Measurements from ENCODE around the gene IGF2BP3. TPM values are rescaled to one million over a fixed set of nuclear protein-coding genes. Genes with fewer than 3 reads are reported as not detected.
"Not testable (repeated sequence)": the region's sequence is repeated elsewhere in the genome, so short reads cannot be mapped to it uniquely, and the experiment has no call there.

The IGF2BP3 gene
- total RNA-seq, 1 experiment from 2014 or later = 75.3 TPM

DNA sequence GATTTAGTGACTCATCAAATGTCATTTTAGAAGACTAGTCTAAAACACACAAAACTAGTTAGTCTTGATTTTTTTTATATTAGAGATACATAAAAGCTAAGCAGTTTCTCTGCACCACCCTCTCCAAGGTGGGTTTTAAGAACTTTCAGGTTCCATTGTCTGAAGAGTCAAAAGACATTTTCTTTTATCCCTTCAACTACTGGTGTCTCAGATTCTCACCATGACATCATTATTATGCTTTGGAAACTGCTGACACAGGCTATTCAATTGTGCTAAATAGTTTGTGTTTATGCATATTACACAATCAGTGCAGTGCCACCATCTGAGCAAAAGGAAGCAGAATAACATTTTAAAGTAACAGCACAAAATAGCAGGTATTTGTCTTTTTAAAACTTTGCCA lies 52.2 kb downstream of the IGF2BP3 start:
- Histone ChIP-seq H3K9me3 (ENCODE audit: low read depth, low read length, poor library complexity, severe bottlenecking) (no peaks in the 10 kb centered on the region), H3K4me1 (ENCODE audit: insufficient read depth, low read length, poor library complexity, severe bottlenecking) (peaks cover 30% of the 10 kb centered on the region), H3K36me3 (ENCODE audit: insufficient read depth, low read length, poor library complexity, severe bottlenecking) (peaks cover 25% of the 10 kb centered on the region), H3K27ac (ENCODE audit: low read depth, low read length, poor library complexity, severe bottlenecking) (peak overlapping the region; percentile 69), H3K27me3 (replicated peaks; ENCODE audit: insufficient read depth, low read depth, low read length, poor library complexity) (no peaks in the 10 kb centered on the region), H3K4me3 (ENCODE audit: low read depth, low read length, poor library complexity, severe bottlenecking) (no peak overlapping the region)
- ChIA-PET POLR2A (ENCODE audit: low non-redundant PET) (no interaction called here), CTCF (no interaction called here)
- TF ChIP-seq EZH2 (IDR thresholded peaks at IDR 0.05; ENCODE audit: borderline replicate concordance, low read depth, low read length, poor library complexity, severe bottlenecking) (no peak), CTCF (conservative IDR thresholded peaks at IDR 0.05; ENCODE audit: low read depth, low read length) (0 out of 2 replicates have a peak, but pooled peaks have one; percentile 15)
- DNase-seq (ENCODE audit: low spot score) = peak; percentile 85
- intact Hi-C loops (cut with micrococcal nuclease; ENCODE audit: unreplicated experiment) = no loop called here
- BruUV-seq (replicated peaks) = no TSS peak

DNA sequence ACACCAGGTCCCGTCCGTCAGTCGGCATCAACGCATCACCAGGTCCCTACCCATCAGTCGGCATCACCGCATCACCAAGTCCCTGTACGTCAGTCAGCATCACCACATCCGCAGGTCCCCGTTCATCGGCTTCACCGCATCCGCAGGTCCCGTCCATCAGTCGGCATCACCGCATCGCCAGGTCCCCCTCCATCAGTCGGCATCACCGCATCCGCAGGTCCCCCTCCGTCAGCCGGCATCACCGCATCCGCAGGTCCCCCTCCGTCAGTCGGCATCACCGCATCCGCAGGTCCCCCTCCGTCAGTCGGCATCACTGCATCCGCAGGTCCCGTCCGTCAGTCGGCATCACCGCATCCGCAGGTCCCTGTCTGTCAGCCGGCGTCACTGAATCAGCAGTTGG lies 55.1 kb downstream of the IGF2BP3 start:
- Histone ChIP-seq H3K27ac (ENCODE audit: low read depth, low read length, poor library complexity, severe bottlenecking) (no peak overlapping the region), H3K4me1 (ENCODE audit: insufficient read depth, low read length, poor library complexity, severe bottlenecking) (peaks cover 30% of the 10 kb centered on the region), H3K27me3 (replicated peaks; ENCODE audit: insufficient read depth, low read depth, low read length, poor library complexity) (no peaks in the 10 kb centered on the region), H3K9me3 (ENCODE audit: low read depth, low read length, poor library complexity, severe bottlenecking) (no peaks in the 10 kb centered on the region), H3K36me3 (ENCODE audit: insufficient read depth, low read length, poor library complexity, severe bottlenecking) (peaks cover 25% of the 10 kb centered on the region), H3K4me3 (ENCODE audit: low read depth, low read length, poor library complexity, severe bottlenecking) (no peak overlapping the region)
- POLR2A ChIA-PET (ENCODE audit: low non-redundant PET) = interaction anchor here (0.6 kb wide), 1 partner anchor 116 kb away, joined by 3 read pairs; no protein-coding TSS in a partner anchor
- intact Hi-C loops (cut with micrococcal nuclease; ENCODE audit: unreplicated experiment) = no loop called here
- no TSS peak for BruUV-seq (replicated peaks)
- TF ChIP-seq EZH2 (IDR thresholded peaks at IDR 0.05; ENCODE audit: borderline replicate concordance, low read depth, low read length, poor library complexity, severe bottlenecking) = no peak
- TF ChIP-seq CTCF (conservative IDR thresholded peaks at IDR 0.05; ENCODE audit: low read depth, low read length) = no peak
- no peak for DNase-seq (ENCODE audit: low spot score)
- CTCF ChIA-PET = no interaction called here

DNA sequence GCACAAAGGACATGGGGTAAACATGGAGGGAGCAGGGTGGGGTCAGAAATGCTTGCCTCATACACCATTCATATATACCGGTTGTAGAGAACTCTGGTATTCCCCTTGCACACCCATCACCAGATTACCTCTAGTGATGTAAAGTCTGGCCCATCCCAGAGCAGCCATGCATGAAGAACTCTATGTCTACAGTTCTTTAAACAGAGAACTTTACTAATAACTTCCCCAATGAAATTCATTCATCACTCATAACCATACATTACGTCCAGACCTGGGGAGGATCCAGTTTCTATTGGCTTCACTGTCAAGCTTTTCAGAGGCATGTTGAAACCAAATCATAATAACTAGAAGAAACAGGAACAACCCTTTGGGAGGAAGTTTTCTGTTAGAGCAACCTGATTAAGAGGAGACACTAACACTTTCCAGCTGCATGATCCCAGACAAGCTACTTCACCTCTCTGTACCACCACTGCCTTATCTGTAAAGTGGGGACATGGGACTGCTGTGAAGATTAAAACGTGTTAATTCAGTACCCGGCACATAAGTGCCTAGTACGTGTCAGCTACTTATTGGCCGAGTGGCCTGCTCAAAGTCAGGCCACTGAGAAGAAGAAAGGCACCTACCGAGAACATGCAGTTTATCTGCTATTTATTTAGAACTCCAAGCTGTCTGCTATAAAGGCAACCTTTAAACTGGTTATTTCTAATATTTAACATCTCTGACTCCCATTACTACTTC lies 59.7 kb downstream of the IGF2BP3 start:
- Histone ChIP-seq H3K27ac (ENCODE audit: low read depth, low read length, poor library complexity, severe bottlenecking) (no peak overlapping the region), H3K4me3 (ENCODE audit: low read depth, low read length, poor library complexity, severe bottlenecking) (no peak overlapping the region), H3K4me1 (ENCODE audit: insufficient read depth, low read length, poor library complexity, severe bottlenecking) (no peaks in the 10 kb centered on the region), H3K9me3 (ENCODE audit: low read depth, low read length, poor library complexity, severe bottlenecking) (peaks cover 11% of the 10 kb centered on the region), H3K27me3 (replicated peaks; ENCODE audit: insufficient read depth, low read depth, low read length, poor library complexity) (no peaks in the 10 kb centered on the region), H3K36me3 (ENCODE audit: insufficient read depth, low read length, poor library complexity, severe bottlenecking) (peaks cover 31% of the 10 kb centered on the region)
- BruUV-seq (replicated peaks) = no TSS peak
- TF ChIP-seq EZH2 (IDR thresholded peaks at IDR 0.05; ENCODE audit: borderline replicate concordance, low read depth, low read length, poor library complexity, severe bottlenecking) = no peak
- no peak for TF ChIP-seq CTCF (conservative IDR thresholded peaks at IDR 0.05; ENCODE audit: low read depth, low read length)
- ChIA-PET POLR2A (ENCODE audit: low non-redundant PET) (no interaction called here), CTCF (no interaction called here)
- no peak for DNase-seq (ENCODE audit: low spot score)
- intact Hi-C loops (cut with micrococcal nuclease; ENCODE audit: unreplicated experiment) = no loop called here

DNA sequence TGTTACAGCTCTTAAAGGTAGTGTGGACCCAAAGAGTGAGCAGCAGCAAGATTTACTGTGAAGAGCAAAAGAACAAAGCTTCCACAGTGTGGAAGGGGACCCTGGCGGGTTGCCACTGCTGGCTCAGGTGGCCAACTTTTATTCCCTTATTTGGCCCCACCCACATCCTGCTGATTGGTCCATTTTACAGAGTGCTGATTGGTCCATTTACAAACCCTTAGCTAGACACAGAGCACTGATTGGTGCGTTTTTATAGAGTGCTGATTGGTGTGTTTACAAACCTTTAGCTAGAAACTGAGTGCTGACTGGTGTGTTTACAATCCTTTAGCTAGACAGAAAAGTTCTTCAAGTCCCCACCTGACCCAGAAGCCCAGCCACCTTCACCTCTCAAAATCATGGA lies 63.7 kb downstream of the IGF2BP3 start:
- H3K4me3 ChIP-seq (ENCODE audit: low read depth, low read length, poor library complexity, severe bottlenecking); intact Hi-C loops (cut with micrococcal nuclease; ENCODE audit: unreplicated experiment); POLR2A ChIA-PET (ENCODE audit: low non-redundant PET); H3K27ac ChIP-seq (ENCODE audit: low read depth, low read length, poor library complexity, severe bottlenecking); CTCF ChIA-PET; BruUV-seq (replicated peaks); H3K27me3 ChIP-seq (replicated peaks; ENCODE audit: insufficient read depth, low read depth, low read length, poor library complexity); DNase-seq (ENCODE audit: low spot score); H3K4me1 ChIP-seq (ENCODE audit: insufficient read depth, low read length, poor library complexity, severe bottlenecking): not testable (repeated sequence)
- H3K9me3 ChIP-seq (ENCODE audit: low read depth, low read length, poor library complexity, severe bottlenecking) = peaks cover 11% of the 10 kb centered on the region
- peaks cover 14% of the 10 kb centered on the region for H3K36me3 ChIP-seq (ENCODE audit: insufficient read depth, low read length, poor library complexity, severe bottlenecking)
